ENCODE data around the gene FERMT1.
"Not testable (repeated sequence)": the region's sequence is repeated elsewhere in the genome, so short reads cannot be mapped to it uniquely, and the experiment has no call there.

Gene FERMT1

GRCh38 chr20:6036213-6036612 is 86.6 kb downstream of the FERMT1 start:
- DNase-seq, result no peak

DNA sequence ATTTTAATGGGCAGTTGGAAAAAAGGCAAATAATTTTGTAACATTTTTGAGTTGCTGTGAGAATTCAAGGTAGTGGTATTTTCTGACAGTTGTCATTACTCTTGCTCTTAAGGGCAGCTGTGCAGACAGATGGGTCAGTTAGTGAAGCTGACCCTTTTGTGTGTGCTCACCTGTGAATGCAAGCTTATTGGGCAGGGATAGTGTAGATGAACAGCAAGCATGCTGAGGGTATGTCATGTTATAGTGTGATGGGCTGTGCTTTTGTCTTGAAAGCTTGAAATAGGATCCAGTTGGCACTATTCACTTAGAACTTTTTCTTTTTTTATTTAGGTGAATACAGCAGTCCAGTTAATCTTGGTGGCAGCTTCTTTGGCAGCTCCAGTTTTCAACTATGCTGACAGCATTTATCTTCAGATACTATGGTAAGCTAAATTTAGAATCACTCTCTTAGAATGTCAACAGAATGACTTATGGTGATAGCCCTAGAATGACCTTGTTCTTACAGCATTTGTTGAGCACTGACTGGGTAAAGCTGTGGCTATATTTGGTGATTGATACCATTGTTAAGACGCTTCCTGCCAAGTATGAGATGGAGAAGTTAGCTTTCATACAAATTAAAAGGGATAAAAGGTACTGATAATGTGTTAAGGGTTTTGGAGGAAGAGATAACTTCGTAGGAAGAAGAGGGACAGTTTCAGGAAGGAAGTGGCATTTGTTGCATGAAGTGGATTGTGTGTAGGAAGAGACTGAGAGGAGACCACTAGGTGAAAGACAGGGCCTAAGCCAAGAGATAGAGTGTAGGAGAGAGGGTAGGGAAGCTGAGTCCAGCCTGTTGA is 88.5 kb downstream of the FERMT1 start:
- DNase-seq, result no peak

- not testable (repeated sequence) for DNase-seq
Observed at GRCh38 chr20:6032907-6033306, 89.9 kb downstream of the FERMT1 start.

GRCh38 chr20:6030453-6031080 is 92.3 kb downstream of the FERMT1 start:
- DNase-seq, result no peak

GRCh38 chr20:6029538-6029937 is 93.3 kb downstream of the FERMT1 start:
- DNase-seq, result no peak

- DNase-seq, result no peak
Observed at GRCh38 chr20:6028818-6029217, 94.0 kb downstream of the FERMT1 start.

- DNase-seq, result no peak
Observed at GRCh38 chr20:6026051-6026450, 96.8 kb downstream of the FERMT1 start.

All from NCI-H510A (cell line).